Suppressor macrophage treated with lipopolysaccharide for 4 hours (primary cell): ENCODE results near the gene KLK2.

Experiments used
- DNase-seq: peaks from one replicate; pipeline ENCODE4 v3.0.0-alpha.2; 2020

The KLK2 gene

GRCh38 chr19:50851620-50852019, 21.6 kb upstream of the KLK2 start:
- no peak for DNase-seq

- no peak for DNase-seq
Observed at GRCh38 chr19:50854636-50855410, 18.4 kb upstream of the KLK2 start, which contains the start of gene KLK3. Gene KLK3 (plus strand): TSS chr19:50854915. CDS start chr19:50854956, 41 bp downstream.

GRCh38 chr19:50857366-50857765, 15.9 kb upstream of the KLK2 start:
- DNase-seq = no peak

- no peak for DNase-seq
Observed at GRCh38 chr19:50858886-50859285, 14.4 kb upstream of the KLK2 start.

GRCh38 chr19:50859849-50860248, 13.4 kb upstream of the KLK2 start:
- no peak for DNase-seq

- no peak for DNase-seq
Observed at GRCh38 chr19:50861010-50861409, 12.2 kb upstream of the KLK2 start.

- DNase-seq = no peak
Observed at GRCh38 chr19:50861496-50862286, 11.5 kb upstream of the KLK2 start.

- no peak for DNase-seq
Observed at GRCh38 chr19:50869479-50869878, 3.8 kb upstream of the KLK2 start.

- DNase-seq = peak; percentile 3
Observed at GRCh38 chr19:50870417-50871089, 2.7 kb upstream of the KLK2 start.

- DNase-seq = no peak
Observed at GRCh38 chr19:50874211-50874610, 972 bp downstream of the KLK2 start.

- peak; percentile 3 for DNase-seq
Observed at GRCh38 chr19:50875795-50876422, 2.7 kb downstream of the KLK2 start.

- DNase-seq = no peak
Observed at GRCh38 chr19:50876456-50876855, 3.2 kb downstream of the KLK2 start.

- DNase-seq = no peak
Observed at GRCh38 chr19:50877338-50877737, 4.1 kb downstream of the KLK2 start.

GRCh38 chr19:50878851-50879250, 5.6 kb downstream of the KLK2 start:
- DNase-seq = no peak

GRCh38 chr19:50880241-50880640, 7.0 kb downstream of the KLK2 start:
- DNase-seq = no peak

- no peak for DNase-seq
Observed at GRCh38 chr19:50882188-50882587, 8.9 kb downstream of the KLK2 start.

- DNase-seq = no peak
Observed at GRCh38 chr19:50889638-50890037, 16.4 kb downstream of the KLK2 start.

- no peak for DNase-seq
Observed at GRCh38 chr19:50890422-50891252, 17.4 kb downstream of the KLK2 start.

GRCh38 chr19:50891253-50891625, 18.0 kb downstream of the KLK2 start:
- no peak for DNase-seq

- no peak for DNase-seq
Observed at GRCh38 chr19:50893047-50893736, 20.0 kb downstream of the KLK2 start.
